HepG2 (cell line): ENCODE measurements around the gene CCDC69. TPM values are rescaled to one million over a fixed set of nuclear protein-coding genes. Genes with fewer than 3 reads are reported as not detected.

ENCODE experiments used
- ATF1 ChIP-seq: IDR thresholded peaks from 2 replicates; pipeline ENCODE4 v1.6.1; 2016; ENCODE audit warnings: mild to moderate bottlenecking, control low read depth
- CHD4 ChIP-seq: fragments of 200-600 bp; sonication (generic); IDR thresholded peaks from 2 replicates; pipeline ENCODE4 v1.7.0; 2017; ENCODE audit warnings: mild to moderate bottlenecking, low read length, borderline replicate concordance
- CTCF ChIP-seq: sonication (generic); formaldehyde crosslinking; IDR thresholded peaks from 2 replicates; pipeline ENCODE4 v1.5.0; 2020; ENCODE audit warnings: mild to moderate bottlenecking, missing genetic modification reagents, moderate library complexity
- EEA1 ChIP-seq: sonication (generic); formaldehyde crosslinking; IDR thresholded peaks from 2 replicates; pipeline ENCODE4 v1.5.1; 2020; ENCODE audit warnings: mild to moderate bottlenecking, missing genetic modification reagents, borderline replicate concordance
- GPN1 ChIP-seq: sonication (generic); formaldehyde crosslinking; IDR thresholded peaks from 2 replicates; pipeline ENCODE4 v1.5.1; 2020; ENCODE audit warnings: missing genetic modification reagents, borderline replicate concordance
- IKZF4 ChIP-seq: sonication (generic); formaldehyde crosslinking; IDR thresholded peaks from 2 replicates; pipeline ENCODE4 v1.5.1; 2020; ENCODE audit warnings: borderline replicate concordance, mild to moderate bottlenecking, low read depth, missing genetic modification reagents; ENCODE audit errors: not compliant biosample characterization
- KDM4B ChIP-seq: sonication (generic); formaldehyde crosslinking; IDR thresholded peaks from 2 replicates; pipeline ENCODE4 v1.4.0; 2020; ENCODE audit warnings: missing genetic modification reagents
- KDM5B ChIP-seq: sonication (generic); formaldehyde crosslinking; IDR thresholded peaks from 2 replicates; pipeline ENCODE4 v1.4.0; 2020; ENCODE audit warnings: missing genetic modification reagents, mild to moderate bottlenecking, borderline replicate concordance
- KLF13 ChIP-seq: sonication (generic); formaldehyde crosslinking; IDR thresholded peaks from 2 replicates; pipeline ENCODE4 v1.4.0; 2020; ENCODE audit warnings: mild to moderate bottlenecking, missing genetic modification reagents
- MEIS2 ChIP-seq: sonication (generic); formaldehyde crosslinking; IDR thresholded peaks from 2 replicates; pipeline ENCODE4 v1.9.0; 2021; ENCODE audit warnings: mild to moderate bottlenecking, missing genetic modification reagents
- PAWR ChIP-seq: sonication (generic); formaldehyde crosslinking; IDR thresholded peaks from 2 replicates; pipeline ENCODE4 v1.4.0; 2020; ENCODE audit warnings: missing genetic modification reagents, mild to moderate bottlenecking, borderline replicate concordance
- PRDM15 ChIP-seq: sonication (generic); formaldehyde crosslinking; IDR thresholded peaks from 2 replicates; pipeline ENCODE4 v1.4.0; 2020; ENCODE audit warnings: missing genetic modification reagents
- SCMH1 ChIP-seq: sonication (generic); formaldehyde crosslinking; IDR thresholded peaks from 2 replicates; pipeline ENCODE4 v1.9.0; 2021; ENCODE audit warnings: missing genetic modification reagents, mild to moderate bottlenecking, borderline replicate concordance
- TOPORS ChIP-seq: sonication (generic); formaldehyde crosslinking; IDR thresholded peaks from 2 replicates; pipeline ENCODE4 v1.8.0; 2023; ENCODE audit warnings: mild to moderate bottlenecking, missing genetic modification reagents
- ZBTB44 ChIP-seq: sonication (generic); formaldehyde crosslinking; IDR thresholded peaks from 2 replicates; pipeline ENCODE4 v1.4.0; 2020; ENCODE audit warnings: missing genetic modification reagents
- ZBTB8A ChIP-seq: sonication (generic); formaldehyde crosslinking; IDR thresholded peaks from 2 replicates; pipeline ENCODE4 v1.4.0; 2020; ENCODE audit warnings: mild to moderate bottlenecking, low read depth, missing genetic modification reagents, borderline replicate concordance
- ZFP82 ChIP-seq: sonication (generic); formaldehyde crosslinking; IDR thresholded peaks from 2 replicates; pipeline ENCODE4 v1.5.1; 2020; ENCODE audit warnings: mild to moderate bottlenecking, missing genetic modification reagents, borderline replicate concordance
- ZNF335 ChIP-seq: sonication (generic); formaldehyde crosslinking; IDR thresholded peaks from 2 replicates; pipeline ENCODE4 v1.4.0; 2020; ENCODE audit warnings: missing genetic modification reagents
- ZNF383 ChIP-seq: sonication (generic); formaldehyde crosslinking; IDR thresholded peaks from 2 replicates; pipeline ENCODE4 v1.4.0; 2020; ENCODE audit warnings: missing genetic modification reagents, mild to moderate bottlenecking, borderline replicate concordance
- ZNF572 ChIP-seq: sonication (generic); formaldehyde crosslinking; IDR thresholded peaks from 2 replicates; pipeline ENCODE4 v1.5.1; 2020; ENCODE audit warnings: mild to moderate bottlenecking, missing genetic modification reagents
- ZNF720 ChIP-seq: sonication (generic); formaldehyde crosslinking; IDR thresholded peaks from 2 replicates; pipeline ENCODE4 v1.4.0; 2020; ENCODE audit warnings: missing genetic modification reagents
- ZNF777 ChIP-seq: sonication (generic); formaldehyde crosslinking; IDR thresholded peaks from 2 replicates; pipeline ENCODE4 v1.4.0; 2020; ENCODE audit warnings: missing genetic modification reagents
- polyA plus RNA-seq, 8 experiments: library from polyadenylated mRNA; depleted of rRNA in 3 of 8; stranded (reverse) in 7 of 8; unstranded in 1 of 8; fragments of >200 nt; fragmentation: Illumina TruSeq in 4 of 8; extraction: Trizol in 4 of 8; gene quantifications; 2 replicates each; pipeline versions ENCODE4 v1.2.1 to v1.2.3, GENCODE V29; 2011 to 2016; ENCODE audit warnings: low read depth in 4 of 8, missing spikeins in 1 of 8, mixed read lengths in 1 of 8; ENCODE audit not compliant: insufficient read depth in 1 of 8
- total RNA-seq, 5 experiments: library from RNA; depleted of rRNA; stranded (reverse); fragments of >200 nt; fragmentation: Illumina TruSeq; extraction: Trizol; gene quantifications; 2 replicates each; pipeline ENCODE4 v1.2.3, GENCODE V29; 2016; ENCODE audit warnings: low read depth in 1 of 5

Gene CCDC69
- total and polyA plus RNA-seq, 2 of the 13 experiments (the other 11 are each of a cell fraction or from before 2014, with no cell fraction given), result 12.2 to 45.2 TPM

GRCh38 chr5:151223447-151224264, at the start of gene CCDC69 (continued):
- TF ChIP-seq PRDM15, result 0 out of 2 replicates have a peak, but pooled peaks have one; percentile 17
- TF ChIP-seq ZNF720 (CRISPR knock-in tag), result no peak
- no peak for TF ChIP-seq PAWR
- no peak for TF ChIP-seq KDM4B (CRISPR knock-in tag)
- TF ChIP-seq CHD4, result no peak
- TF ChIP-seq ZNF572 (CRISPR knock-in tag), result no peak
- peak; percentile 78 for TF ChIP-seq MEIS2 (CRISPR knock-in tag)
- no peak for TF ChIP-seq KLF13 (CRISPR knock-in tag)
- TF ChIP-seq CTCF (CRISPR knock-in tag), result 0 out of 2 replicates have a peak, but pooled peaks have one; percentile 21
- peak; percentile 28; the same call in 1 of the 2 replicates for TF ChIP-seq ZNF777 (CRISPR knock-in tag)
- TF ChIP-seq EEA1 (CRISPR knock-in tag), result no peak
- 0 out of 2 replicates have a peak, but pooled peaks have one; percentile 10 for TF ChIP-seq ZNF335 (CRISPR knock-in tag)
- no peak for TF ChIP-seq TOPORS (CRISPR knock-in tag)
- TF ChIP-seq ZBTB44 (CRISPR knock-in tag), result no peak
- TF ChIP-seq IKZF4 (CRISPR knock-in tag), result no peak
- 0 out of 2 replicates have a peak, but pooled peaks have one; percentile 22 for TF ChIP-seq KDM5B (CRISPR knock-in tag)
- TF ChIP-seq ZNF383 (CRISPR knock-in tag), result no peak
- no peak for TF ChIP-seq GPN1 (CRISPR knock-in tag)
- TF ChIP-seq ZBTB8A (CRISPR knock-in tag), result no peak
- no peak for TF ChIP-seq SCMH1 (CRISPR knock-in tag)
- TF ChIP-seq ZFP82 (CRISPR knock-in tag), result no peak
- TF ChIP-seq ATF1 (CRISPR knock-in tag), result no peak
